ENCODE results near the gene PARD3B.
A peak's percentile ranks its signal among the peaks of the same experiment; 100 is the strongest.

The PARD3B gene

DNA sequence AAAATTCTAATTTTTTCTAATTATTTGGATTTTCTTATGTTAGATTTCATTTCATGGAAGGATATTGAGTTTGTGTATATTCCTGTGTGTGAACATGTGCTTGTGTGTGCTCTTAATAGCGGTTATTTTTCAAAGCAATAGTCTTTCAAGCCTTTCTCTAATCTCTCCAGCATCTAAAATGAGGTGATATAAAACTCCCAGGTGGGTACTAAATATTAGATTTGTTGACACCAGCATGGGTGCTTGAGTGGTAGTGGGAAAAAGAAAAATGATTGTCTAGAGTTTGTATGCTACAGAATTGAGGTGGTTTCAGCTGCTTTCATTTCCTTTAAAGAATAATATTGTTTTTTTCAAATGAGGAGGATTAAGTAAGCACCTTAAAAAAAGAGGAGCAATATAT lies 296.8 kb downstream of the PARD3B start:
- TF ChIP-seq JUND (IDR thresholded peaks at IDR 0.05; ENCODE audit: low read depth): no peak
- in situ Hi-C loops (cut with HindIII; ENCODE audit: low pct_unique_long_range_greater_than_20kb, low sequenced_read_pairs): no loop called here
- no peak for DNase-seq (ENCODE audit: low read depth in 1 of 2, low spot score in 1 of 2)

DNA sequence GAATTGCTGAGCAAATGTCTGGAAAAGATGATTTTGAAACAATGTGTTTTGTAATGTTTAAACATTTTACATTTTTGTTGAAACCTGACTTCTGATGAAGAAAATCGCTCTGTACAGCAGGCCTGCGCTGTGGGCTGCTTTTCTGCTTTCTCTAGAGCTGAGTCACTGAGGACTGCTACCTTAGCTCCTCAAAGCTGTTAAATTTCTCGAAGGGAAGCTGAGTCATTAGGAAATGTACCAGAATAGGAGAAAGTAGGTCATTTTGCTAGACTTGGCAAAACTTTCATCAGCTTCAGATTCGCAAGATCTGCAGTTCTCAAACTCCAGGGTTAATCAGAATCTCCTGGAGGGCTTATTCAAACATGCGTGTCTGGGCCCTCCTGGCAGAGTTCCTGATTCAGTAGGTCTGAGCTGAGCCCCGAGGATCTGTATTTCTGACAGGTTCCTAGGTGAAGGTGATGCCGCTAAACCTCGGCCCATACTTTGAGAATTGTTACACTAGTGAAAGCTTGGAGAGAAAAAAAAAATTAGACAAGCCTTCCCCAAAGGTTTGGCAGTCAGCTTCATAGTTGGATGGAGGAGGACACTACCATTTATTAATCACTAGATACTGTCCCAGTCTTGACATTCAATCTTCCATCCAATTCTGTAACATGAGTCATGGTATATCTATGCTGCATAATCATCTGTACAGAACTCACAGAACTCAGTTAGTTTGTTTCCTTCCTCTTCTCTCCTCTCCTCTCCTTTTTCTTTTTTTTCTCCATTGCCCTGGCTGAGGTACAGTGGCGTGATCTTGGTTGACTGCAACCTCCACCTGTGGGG lies 297.6 kb downstream of the PARD3B start:
- in situ Hi-C loops (cut with HindIII; ENCODE audit: low pct_unique_long_range_greater_than_20kb, low sequenced_read_pairs): no loop called here
- no peak for DNase-seq (ENCODE audit: low read depth in 1 of 2, low spot score in 1 of 2)

DNA sequence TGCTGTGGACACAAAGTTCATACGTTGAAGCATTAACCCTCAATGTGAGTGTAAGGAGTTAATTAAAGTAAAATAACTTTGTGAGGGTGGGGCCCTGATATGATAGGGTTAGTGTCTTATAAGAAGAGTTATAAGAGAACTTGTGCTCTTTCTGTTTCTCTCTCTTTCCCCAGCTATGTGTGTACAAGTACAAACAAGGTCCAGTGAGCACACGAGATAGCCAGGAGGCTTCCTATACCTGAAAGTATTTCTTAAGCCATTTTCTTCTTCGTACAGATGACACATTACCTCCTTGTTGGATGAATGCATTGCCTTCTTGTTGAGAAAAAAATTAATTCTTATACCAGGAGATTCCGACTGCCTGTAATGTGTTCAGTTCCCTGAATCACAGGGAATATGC lies 301.2 kb downstream of the PARD3B start:
- in situ Hi-C loops (cut with HindIII; ENCODE audit: low pct_unique_long_range_greater_than_20kb, low sequenced_read_pairs): no loop called here
- DNase-seq (ENCODE audit: low read depth in 1 of 2, low spot score in 1 of 2): no peak
- TF ChIP-seq JUND (IDR thresholded peaks at IDR 0.05; ENCODE audit: low read depth): no peak

More for the DNA sequence above, 297.6 kb downstream of the PARD3B start:
- no peak for TF ChIP-seq JUND (IDR thresholded peaks at IDR 0.05; ENCODE audit: low read depth)

DNA sequence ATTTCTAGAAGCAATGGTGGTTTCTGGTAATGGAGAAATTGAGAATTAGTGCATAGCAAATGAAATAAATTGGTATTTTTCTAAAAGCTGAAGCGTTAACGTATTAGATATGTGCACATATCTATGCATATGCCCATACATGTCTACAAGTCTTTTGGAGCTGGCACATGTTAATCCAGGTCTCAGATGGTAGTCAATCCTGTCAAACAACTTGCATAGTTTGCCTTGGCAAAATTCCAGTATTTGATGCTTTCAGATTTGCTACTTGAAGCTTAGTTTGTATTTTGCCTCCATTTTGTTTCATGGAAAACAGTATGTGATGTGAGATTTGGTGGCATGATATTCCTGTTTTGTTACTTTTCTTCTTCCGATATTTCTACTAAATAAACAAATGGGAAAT lies 304.6 kb downstream of the PARD3B start:
- in situ Hi-C loops (cut with HindIII; ENCODE audit: low pct_unique_long_range_greater_than_20kb, low sequenced_read_pairs): no loop called here
- DNase-seq (ENCODE audit: low read depth in 1 of 2, low spot score in 1 of 2): peak in 1 of 2 experiments; percentile 86
- no peak for TF ChIP-seq JUND (IDR thresholded peaks at IDR 0.05; ENCODE audit: low read depth)

DNA sequence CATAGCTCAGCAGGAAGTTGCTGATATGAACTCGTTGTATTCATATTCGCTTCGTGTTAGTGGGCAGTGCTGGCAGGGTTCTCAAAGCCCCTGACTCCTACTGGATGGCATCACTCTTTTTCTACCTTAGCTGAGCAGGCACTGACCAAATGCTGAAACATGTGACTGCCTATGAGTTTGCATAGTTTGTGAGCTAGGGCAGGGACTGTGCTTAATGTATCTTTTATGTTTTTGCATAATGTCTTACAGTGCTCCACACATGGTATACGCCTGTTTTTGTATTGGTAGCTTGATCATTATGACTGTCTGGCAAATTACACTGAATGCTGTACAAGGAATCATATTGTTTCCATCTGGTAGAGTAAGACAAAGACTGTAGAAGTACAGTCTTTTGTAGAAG lies 305.3 kb downstream of the PARD3B start:
- no peak for TF ChIP-seq JUND (IDR thresholded peaks at IDR 0.05; ENCODE audit: low read depth)
- in situ Hi-C loops (cut with HindIII; ENCODE audit: low pct_unique_long_range_greater_than_20kb, low sequenced_read_pairs): no loop called here
- DNase-seq (ENCODE audit: low read depth in 1 of 2, low spot score in 1 of 2): peak in 1 of 2 experiments; percentile 22

DNA sequence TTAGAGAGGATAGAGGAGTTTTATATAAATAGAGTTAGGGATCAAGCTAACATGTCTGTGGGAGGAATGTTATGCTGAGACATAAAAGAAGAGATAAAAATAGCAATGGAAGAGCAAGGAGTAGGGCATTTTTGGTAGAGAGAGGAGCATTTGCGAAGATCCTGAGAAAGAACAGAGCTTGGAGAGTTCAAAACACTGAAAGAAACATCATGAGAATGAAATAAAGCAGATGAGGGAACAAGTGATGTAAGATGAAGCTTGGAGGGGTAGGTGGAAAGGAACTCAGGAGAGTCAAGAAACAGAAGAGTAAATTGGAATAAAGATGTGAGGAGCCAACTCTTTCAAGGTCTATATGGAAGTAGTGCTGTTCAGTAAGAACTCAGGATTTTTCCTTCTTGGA lies 308.6 kb downstream of the PARD3B start:
- no peak for TF ChIP-seq JUND (IDR thresholded peaks at IDR 0.05; ENCODE audit: low read depth)
- in situ Hi-C loops (cut with HindIII; ENCODE audit: low pct_unique_long_range_greater_than_20kb, low sequenced_read_pairs): no loop called here
- no peak for DNase-seq (ENCODE audit: low read depth in 1 of 2, low spot score in 1 of 2)

DNA sequence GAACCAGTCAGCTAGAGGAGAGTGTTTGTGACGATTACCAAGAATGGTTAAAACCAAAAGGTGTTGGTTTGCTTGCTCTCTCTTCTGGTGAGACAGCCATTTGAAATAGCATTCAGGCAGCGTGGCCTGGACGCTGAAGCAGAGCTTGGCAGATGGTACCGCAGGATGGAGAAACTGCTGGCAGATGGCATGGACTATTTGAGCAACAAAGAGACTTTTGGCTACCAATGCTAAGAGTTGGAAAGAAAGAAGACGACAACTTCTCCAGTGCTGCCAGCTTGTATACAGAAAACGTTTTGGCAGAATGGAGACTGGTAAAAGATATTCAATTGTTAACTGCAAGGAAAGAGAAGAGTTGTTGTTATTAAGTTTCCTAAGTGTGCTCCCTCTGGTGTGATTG lies 315.0 kb downstream of the PARD3B start:
- TF ChIP-seq JUND (IDR thresholded peaks at IDR 0.05; ENCODE audit: low read depth): no peak
- DNase-seq (ENCODE audit: low read depth in 1 of 2, low spot score in 1 of 2): no peak

DNA sequence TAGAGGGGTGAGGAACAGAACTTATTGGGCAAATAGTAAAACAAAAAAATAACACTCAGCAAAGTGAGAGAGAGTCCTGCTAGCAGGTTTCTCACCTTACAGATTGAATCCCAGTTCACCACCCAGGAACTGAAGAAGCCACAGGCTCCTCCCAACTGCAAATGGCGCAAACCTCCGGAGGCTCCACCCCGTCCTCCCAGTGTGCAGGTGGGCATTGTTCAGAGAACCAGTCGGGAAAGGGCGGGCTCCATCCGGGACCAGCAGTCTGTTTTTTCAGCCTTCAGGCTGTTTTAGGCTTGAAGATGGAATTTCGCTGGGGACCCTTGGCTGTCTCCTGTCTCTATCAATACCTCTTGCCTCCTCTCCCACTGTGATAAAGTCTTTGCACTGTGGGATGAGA lies 317.5 kb downstream of the PARD3B start:
- no peak for DNase-seq (ENCODE audit: low read depth in 1 of 2, low spot score in 1 of 2)
- in situ Hi-C loops (cut with HindIII; ENCODE audit: low pct_unique_long_range_greater_than_20kb, low sequenced_read_pairs): no loop called here
- TF ChIP-seq JUND (IDR thresholded peaks at IDR 0.05; ENCODE audit: low read depth): no peak

More for the DNA sequence above, 315.0 kb downstream of the PARD3B start:
- in situ Hi-C loops (cut with HindIII; ENCODE audit: low pct_unique_long_range_greater_than_20kb, low sequenced_read_pairs): no loop called here

DNA sequence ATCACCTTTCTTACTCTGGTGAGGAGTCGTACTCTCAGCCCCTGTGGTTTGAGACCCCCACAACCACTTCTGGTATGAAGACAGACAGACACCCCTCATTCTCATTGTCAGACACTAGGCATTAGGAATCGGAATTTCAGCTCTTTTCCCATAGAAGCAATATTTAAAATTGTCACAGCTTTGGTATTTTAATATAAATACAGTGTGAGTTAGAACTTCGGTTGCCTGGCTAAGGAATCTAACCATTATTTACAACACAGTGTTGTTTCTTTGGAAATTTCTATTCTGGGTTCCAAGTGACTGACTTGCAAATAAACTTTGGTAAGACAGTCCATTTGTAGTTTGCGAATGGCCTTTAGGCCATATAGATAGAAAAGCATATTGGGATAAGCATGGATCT lies 318.1 kb downstream of the PARD3B start:
- TF ChIP-seq JUND (IDR thresholded peaks at IDR 0.05; ENCODE audit: low read depth): no peak
- in situ Hi-C loops (cut with HindIII; ENCODE audit: low pct_unique_long_range_greater_than_20kb, low sequenced_read_pairs): no loop called here
- no peak for DNase-seq (ENCODE audit: low read depth in 1 of 2, low spot score in 1 of 2)

DNA sequence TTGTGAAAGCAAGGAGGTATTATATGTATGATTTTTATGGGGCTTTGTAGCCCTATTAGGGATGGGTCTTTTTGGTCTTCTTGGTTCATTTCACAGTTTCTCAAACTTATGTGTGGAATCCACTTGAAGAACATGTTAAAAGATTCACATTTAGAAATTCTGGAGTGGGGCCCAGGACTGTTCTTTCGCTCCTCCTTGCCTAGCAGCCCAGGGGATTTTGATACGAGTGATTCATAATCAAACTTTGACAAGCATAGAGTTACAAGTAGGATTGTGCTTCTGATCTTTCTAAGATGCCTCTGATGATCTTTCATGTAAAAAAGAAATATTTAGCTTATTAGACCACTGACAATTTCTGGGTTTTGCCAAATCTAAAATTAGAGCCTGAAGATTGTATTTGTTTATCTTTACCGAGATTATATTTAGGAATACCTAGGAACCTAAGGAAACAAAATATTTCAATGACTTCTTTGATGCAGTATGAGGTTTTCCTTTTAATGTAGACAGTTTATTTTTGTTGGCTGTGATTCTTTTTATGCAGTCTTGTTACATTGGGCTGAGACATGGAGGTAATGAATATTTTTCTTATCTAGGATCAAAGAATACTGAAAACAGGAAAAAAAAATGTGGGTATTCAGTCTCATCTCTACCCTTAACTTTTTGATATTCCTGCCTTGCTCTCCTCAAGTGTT lies 324.0 kb downstream of the PARD3B start:
- no peak for TF ChIP-seq JUND (IDR thresholded peaks at IDR 0.05; ENCODE audit: low read depth)
- in situ Hi-C loops (cut with HindIII; ENCODE audit: low pct_unique_long_range_greater_than_20kb, low sequenced_read_pairs): no loop called here
- no peak for DNase-seq (ENCODE audit: low read depth in 1 of 2, low spot score in 1 of 2)

DNA sequence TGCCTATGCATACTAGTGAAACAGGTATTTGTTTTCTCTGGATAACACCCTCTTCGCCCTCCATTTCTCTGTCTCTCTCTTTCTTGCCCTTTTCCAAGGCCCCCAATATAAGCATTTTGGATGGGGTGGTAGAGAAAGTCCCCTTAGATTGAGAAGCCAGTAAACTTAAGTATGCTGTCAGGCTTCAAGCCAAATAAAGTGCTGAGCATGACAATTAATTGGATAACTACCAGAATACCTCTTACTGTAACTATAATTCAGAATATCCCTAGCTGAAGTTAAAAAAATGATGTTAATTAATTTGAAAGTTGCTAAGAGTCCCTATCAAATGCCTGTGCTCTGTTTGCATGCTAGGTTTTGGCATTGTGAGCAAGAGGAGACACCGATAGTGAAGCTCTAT lies 324.8 kb downstream of the PARD3B start:
- DNase-seq (ENCODE audit: low read depth in 1 of 2, low spot score in 1 of 2): no peak
- in situ Hi-C loops (cut with HindIII; ENCODE audit: low pct_unique_long_range_greater_than_20kb, low sequenced_read_pairs): no loop called here
- TF ChIP-seq JUND (IDR thresholded peaks at IDR 0.05; ENCODE audit: low read depth): no peak

DNA sequence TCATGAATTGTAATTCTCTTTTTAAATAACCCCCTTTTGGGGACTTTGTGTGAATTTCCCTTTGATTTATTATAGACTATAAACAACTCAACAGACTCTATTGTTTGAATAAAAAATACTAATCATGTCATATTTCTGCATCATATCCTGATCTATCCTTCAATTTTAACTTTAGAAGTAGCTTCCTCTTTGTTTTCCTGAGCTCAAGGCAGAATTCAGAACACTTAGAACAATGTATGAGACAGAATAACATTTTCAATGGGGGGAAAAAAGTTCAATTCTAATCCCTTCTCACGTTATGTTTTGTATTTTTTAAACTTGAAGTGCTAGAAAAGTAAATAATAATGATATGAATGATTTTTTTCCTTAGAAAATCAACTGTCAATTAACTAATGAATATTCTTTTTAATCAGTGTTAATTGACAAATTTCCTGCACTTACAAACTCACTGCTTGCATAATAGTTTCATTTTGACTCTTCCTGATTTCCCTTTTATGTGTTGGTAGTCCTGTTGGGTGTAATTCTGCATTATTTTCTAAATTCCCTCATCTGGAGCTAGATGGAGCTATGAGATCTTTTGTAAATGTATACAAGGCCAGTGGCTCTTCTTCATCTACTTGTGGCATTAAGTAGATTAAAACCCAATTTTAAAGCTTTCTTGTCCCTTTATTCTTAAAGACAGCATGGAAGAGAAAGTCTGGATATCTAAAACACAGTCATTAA lies 326.1 kb downstream of the PARD3B start:
- in situ Hi-C loops (cut with HindIII; ENCODE audit: low pct_unique_long_range_greater_than_20kb, low sequenced_read_pairs): no loop called here
- TF ChIP-seq JUND (IDR thresholded peaks at IDR 0.05; ENCODE audit: low read depth): no peak
- DNase-seq (ENCODE audit: low read depth in 1 of 2, low spot score in 1 of 2): peak in 1 of 2 experiments; percentile 55

DNA sequence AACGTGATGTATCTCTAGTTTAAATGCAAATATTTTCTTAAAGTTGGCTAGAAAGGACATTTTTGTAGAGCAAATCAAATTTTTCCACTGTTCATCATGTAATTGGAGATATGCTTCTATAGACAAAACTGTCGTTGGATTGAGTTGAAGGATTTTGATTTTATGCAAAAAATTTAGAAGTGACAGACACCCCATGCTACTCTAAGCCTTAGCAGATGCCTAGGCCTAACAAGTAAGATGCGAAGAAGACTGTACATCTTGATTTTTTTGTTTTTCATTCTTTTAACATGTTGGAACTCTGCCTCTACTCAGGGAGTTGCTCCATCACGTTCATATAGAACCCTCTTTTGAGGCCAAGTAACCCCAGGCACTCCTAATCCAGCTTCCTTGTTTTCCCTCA lies 331.0 kb downstream of the PARD3B start:
- in situ Hi-C loops (cut with HindIII; ENCODE audit: low pct_unique_long_range_greater_than_20kb, low sequenced_read_pairs): no loop called here
- no peak for TF ChIP-seq JUND (IDR thresholded peaks at IDR 0.05; ENCODE audit: low read depth)
- no peak for DNase-seq (ENCODE audit: low read depth in 1 of 2, low spot score in 1 of 2)
